HepG2 (cell line): Measurements from ENCODE around the gene CTNNA3. TPM values are rescaled to one million over a fixed set of nuclear protein-coding genes. Genes with fewer than 3 reads are reported as not detected.

Experiments used
- ATAC-seq: fragments of 200-7000 bp; cut with Tn5 transposase; 3 replicates; pipeline ENCODE4 v1.9.1; 2020; ENCODE audit warnings: mild to moderate bottlenecking, moderate library complexity
- BruUV-seq: library from RNA; stranded (reverse); fragments of 400-500 nt; replicated peaks from 2 replicates; lab custom pipeline; 2021; lab: Mats Ljungman, UMichigan
- CTCF ChIA-PET: fragments of 300-600 bp; formaldehyde crosslinking; extraction: SDS; loops from one replicate; lab custom pipeline; 2021; ENCODE audit warnings: low total read pairs, inconsistent platforms, low intra/inter-chr PET ratio; lab: Yijun Ruan, JAX
- POLR2A ChIA-PET: fragments of 350-600 bp; sonication (Branson Sonifier 250); formaldehyde crosslinking; loops from one replicate; lab custom pipeline; 2020; ENCODE audit warnings: antibody characterized with exemption, inconsistent platforms; lab: Yijun Ruan, JAX
- DNase-seq: peaks from one replicate; pipeline ENCODE4 v3.0.0-alpha.2; 2015; ENCODE audit warnings: low spot score
- FAIRE-seq: peaks from 3 replicates; lab custom pipeline; 2011; peaks lifted over from hg19 to GRCh38; lab: Jason Lieb, UNC
- H2AFZ ChIP-seq: one replicate; pipeline ENCODE4 v1.6.1; 2011; ENCODE audit warnings: low read length, inconsistent platforms
- H3K27ac ChIP-seq: fragments of 300-600 bp; 3 replicates; pipeline ENCODE4 v1.8.0; 2011; ENCODE audit warnings: mixed run types, mild to moderate bottlenecking, mixed read lengths, low read length, inconsistent platforms; ENCODE audit not compliant: insufficient read depth; ENCODE audit errors: extremely low read length
- H3K27me3 ChIP-seq, 2 experiments: fragments of 200-600 bp in 1 of 2; 2 replicates in 1 of 2; 3 replicates in 1 of 2; pipeline versions ENCODE4 v1.6.0 to v1.8.0; 2011; ENCODE audit warnings: low read length in 2 of 2, mild to moderate bottlenecking in 2 of 2, moderate library complexity in 2 of 2, inconsistent platforms in 1 of 2; ENCODE audit not compliant: insufficient read depth in 2 of 2, control insufficient read depth in 1 of 2
- H3K36me3 ChIP-seq, 2 experiments: fragments of 200-600 bp in 1 of 2; replicated peaks in 1 of 2; 2 replicates in 1 of 2; 3 replicates in 1 of 2; pipeline versions ENCODE4 v1.5.1 to v1.8.0; 2011; ENCODE audit warnings: low read length in 2 of 2, inconsistent platforms in 1 of 2; ENCODE audit not compliant: insufficient read depth in 2 of 2, control insufficient read depth in 1 of 2
- H3K4me1 ChIP-seq: 2 replicates; pipeline ENCODE4 v1.5.1; 2012; ENCODE audit warnings: low read length, inconsistent platforms; ENCODE audit not compliant: insufficient read depth
- H3K4me2 ChIP-seq: 2 replicates; pipeline ENCODE4 v1.6.0; 2011; ENCODE audit warnings: low read depth, low read length, inconsistent platforms
- H3K4me3 ChIP-seq, 3 experiments: fragments of 200-600 bp in 1 of 3; sonication (generic), shearing (Covaris generic) in 1 of 3; replicated peaks in 1 of 3; 2 replicates each; pipeline ENCODE4 v1.5.1; 2011 to 2016; ENCODE audit warnings: low read length in 3 of 3, inconsistent platforms in 2 of 3, low read depth in 2 of 3, mild to moderate bottlenecking in 2 of 3, control low read depth in 1 of 3, mixed read lengths in 1 of 3; ENCODE audit not compliant: insufficient read depth in 1 of 3
- H3K79me2 ChIP-seq: one replicate; pipeline ENCODE4 v1.6.1; 2011; ENCODE audit warnings: low read length, inconsistent platforms; ENCODE audit not compliant: insufficient read depth
- H3K9ac ChIP-seq: 2 replicates; pipeline ENCODE4 v1.6.0; 2011; ENCODE audit warnings: mild to moderate bottlenecking, low read depth, low read length, inconsistent platforms; ENCODE audit not compliant: insufficient read depth
- H3K9me3 ChIP-seq: 2 replicates; pipeline ENCODE4 v1.5.1; 2012; ENCODE audit warnings: mild to moderate bottlenecking, low read length
- H4K20me1 ChIP-seq: 2 replicates; pipeline ENCODE4 v1.6.0; 2011; ENCODE audit warnings: inconsistent platforms, mild to moderate bottlenecking, low read length, moderate library complexity; ENCODE audit not compliant: insufficient read depth
- ATF1 ChIP-seq: IDR thresholded peaks from 2 replicates; pipeline ENCODE4 v1.6.1; 2016; ENCODE audit warnings: mild to moderate bottlenecking, control low read depth
- ETV6 ChIP-seq: sonication (generic); formaldehyde crosslinking; conservative IDR thresholded peaks from 2 replicates; pipeline ENCODE4 v1.4.0; 2020; ENCODE audit warnings: missing genetic modification reagents
- FOSL1 ChIP-seq: sonication (generic); formaldehyde crosslinking; IDR thresholded peaks from 2 replicates; pipeline ENCODE4 v1.9.0; 2021; ENCODE audit warnings: missing genetic modification reagents, borderline replicate concordance
- SYNCRIP ChIP-seq: fragments of 200-400 bp; formaldehyde crosslinking; IDR thresholded peaks from 2 replicates; pipeline ENCODE4 v1.6.1; 2018; ENCODE audit warnings: mild to moderate bottlenecking, low read depth, low read length; ENCODE audit not compliant: insufficient read depth
- ZNF260 ChIP-seq: sonication (generic); formaldehyde crosslinking; IDR thresholded peaks from 2 replicates; pipeline ENCODE4 v1.4.0; 2020; ENCODE audit warnings: missing genetic modification reagents, low read depth, mild to moderate bottlenecking, borderline replicate concordance
- ZNF33A ChIP-seq: sonication (generic); formaldehyde crosslinking; IDR thresholded peaks from 2 replicates; pipeline ENCODE4 v1.5.1; 2020; ENCODE audit warnings: missing genetic modification reagents, mild to moderate bottlenecking, moderate library complexity, borderline replicate concordance
- ZNF34 ChIP-seq: sonication (generic); formaldehyde crosslinking; IDR thresholded peaks from 2 replicates; pipeline ENCODE4 v1.4.0; 2020; ENCODE audit warnings: mild to moderate bottlenecking, missing genetic modification reagents, borderline replicate concordance
- ZNF644 ChIP-seq: IDR thresholded peaks from 2 replicates; pipeline ENCODE4 v1.6.1; 2016; ENCODE audit warnings: low read depth
- ZNF775 ChIP-seq: sonication (generic); formaldehyde crosslinking; IDR thresholded peaks from 2 replicates; pipeline ENCODE4 v1.4.0; 2020; ENCODE audit warnings: missing genetic modification reagents, mild to moderate bottlenecking, moderate library complexity, borderline replicate concordance
- ZNF883 ChIP-seq: sonication (generic); formaldehyde crosslinking; IDR thresholded peaks from 2 replicates; pipeline ENCODE4 v1.5.1; 2020; ENCODE audit warnings: mild to moderate bottlenecking, missing genetic modification reagents; ENCODE audit errors: not compliant biosample characterization
- WGBS: methylation state at CpG from one replicate; pipeline ENCODE4 v1.1.6; 2017; ENCODE audit warnings: low lambda C conversion rate; 5-methylcytosine and 5-hydroxymethylcytosine counted together
- in situ Hi-C: cut with HindIII; loops from 2 replicates; pipeline ENCODE4 v1.10.0; 2017; ENCODE audit warnings: low pct_unique_long_range_greater_than_20kb; ENCODE audit not compliant: extremely low pct_ligation_motif_present
- intact Hi-C: fragments of 100-400 bp; cut with micrococcal nuclease; formaldehyde crosslinking; loops from one replicate; pipeline ENCODE4 v1.10.0; 2022; ENCODE audit not compliant: unreplicated experiment
- polyA plus RNA-seq, 8 experiments: library from polyadenylated mRNA; depleted of rRNA in 3 of 8; stranded (reverse) in 7 of 8; unstranded in 1 of 8; fragments of >200 nt; fragmentation: Illumina TruSeq in 4 of 8; extraction: Trizol in 4 of 8; gene quantifications; 2 replicates each; pipeline versions ENCODE4 v1.2.1 to v1.2.3, GENCODE V29; 2011 to 2016; ENCODE audit warnings: low read depth in 4 of 8, missing spikeins in 1 of 8, mixed read lengths in 1 of 8; ENCODE audit not compliant: insufficient read depth in 1 of 8
- total RNA-seq, 5 experiments: library from RNA; depleted of rRNA; stranded (reverse); fragments of >200 nt; fragmentation: Illumina TruSeq; extraction: Trizol; gene quantifications; 2 replicates each; pipeline ENCODE4 v1.2.3, GENCODE V29; 2016; ENCODE audit warnings: low read depth in 1 of 5
- TF ChIP-seq, protein P1 (sequence below): sonication (generic); formaldehyde crosslinking; IDR thresholded peaks from 2 replicates; pipeline ENCODE4 v1.4.0; 2020; ENCODE audit warnings: low read depth, mild to moderate bottlenecking, missing genetic modification reagents
- TF ChIP-seq, protein P2 (sequence below): sonication (generic); formaldehyde crosslinking; IDR thresholded peaks from 2 replicates; pipeline ENCODE4 v1.5.0; 2020; ENCODE audit warnings: mild to moderate bottlenecking, missing genetic modification reagents
- TF ChIP-seq, protein P3 (sequence below), 2 experiments: sonication (generic) in 1 of 2; formaldehyde crosslinking in 1 of 2; IDR thresholded peaks; 2 replicates each; pipeline versions ENCODE4 v1.4.0 to v1.6.1; 2018 to 2020; ENCODE audit warnings: missing genetic modification reagents in 2 of 2, borderline replicate concordance in 1 of 2, low read depth in 1 of 2, mild to moderate bottlenecking in 1 of 2, missing biosample characterization in 1 of 2

Gene CTNNA3
- total and polyA plus RNA-seq, 2 of the 13 experiments (the other 11 are each of a cell fraction or from before 2014, with no cell fraction given): not detected

DNA sequence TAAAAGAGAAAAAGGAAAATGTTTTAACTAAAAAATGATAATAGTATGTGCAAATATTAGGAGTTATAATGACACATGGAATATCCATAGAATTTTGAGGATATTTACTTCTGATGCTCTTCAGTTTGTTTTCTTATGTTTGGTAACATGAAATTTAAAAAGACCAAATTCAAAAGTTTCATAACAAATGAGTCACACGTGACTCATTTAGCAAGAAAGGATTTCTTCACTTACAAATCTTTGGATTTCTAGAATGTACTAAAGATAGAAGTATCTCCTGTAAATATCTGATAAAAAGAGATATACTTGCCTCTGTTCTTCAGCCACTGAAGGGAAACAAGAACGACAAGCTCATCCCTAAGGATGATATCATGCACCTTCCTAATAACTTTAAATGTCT lies 1544.6 kb downstream of the CTNNA3 start:
- CTCF ChIA-PET: no interaction called here
- WGBS: 1% methylated on average over 2 of the region's 2 CpGs

DNA sequence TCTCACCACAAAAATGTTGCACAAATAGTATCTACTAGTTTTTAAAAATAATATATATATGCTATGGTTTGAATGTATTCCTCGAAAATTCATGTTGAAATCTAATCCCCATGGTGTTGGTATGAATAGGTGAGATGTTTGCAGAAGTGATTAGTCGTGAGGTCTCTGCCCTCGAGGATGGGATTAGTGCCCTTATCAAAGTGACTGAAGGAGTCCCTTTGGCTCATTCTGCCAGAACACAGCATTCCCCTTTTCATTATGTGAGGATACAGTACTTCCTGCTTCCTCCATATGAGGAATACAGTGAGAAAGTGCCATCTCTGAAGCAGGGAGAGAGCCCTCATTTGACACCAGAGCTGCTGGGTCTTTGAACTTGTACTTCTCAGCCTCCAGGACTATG lies 1547.7 kb downstream of the CTNNA3 start:
- intact Hi-C loops: no loop called here
- no peak overlapping the region for H2AFZ ChIP-seq
- no peaks in the 10 kb centered on the region for H3K79me2 ChIP-seq
- FAIRE-seq: no peak
- WGBS: 2% methylated on average over 3 of the region's 3 CpGs
- H3K27me3 ChIP-seq: no peaks in the 10 kb centered on the region
- POLR2A ChIA-PET: no interaction called here
- no peaks in the 10 kb centered on the region for H4K20me1 ChIP-seq
- no peak for ATAC-seq
- H3K27ac ChIP-seq: no peak overlapping the region
- DNase-seq: no peak
- BruUV-seq: no TSS peak
- CTCF ChIA-PET: no interaction called here
- no peaks in the 10 kb centered on the region for H3K36me3 ChIP-seq
- no peak overlapping the region for H3K9ac ChIP-seq
- no peaks in the 10 kb centered on the region for H3K9me3 ChIP-seq
- H3K4me3 ChIP-seq: no peak overlapping the region
- H3K4me2 ChIP-seq: no peak overlapping the region
- in situ Hi-C loops: no loop called here
- H3K4me1 ChIP-seq: no peaks in the 10 kb centered on the region
- TF ChIP-seq, protein P1, sequence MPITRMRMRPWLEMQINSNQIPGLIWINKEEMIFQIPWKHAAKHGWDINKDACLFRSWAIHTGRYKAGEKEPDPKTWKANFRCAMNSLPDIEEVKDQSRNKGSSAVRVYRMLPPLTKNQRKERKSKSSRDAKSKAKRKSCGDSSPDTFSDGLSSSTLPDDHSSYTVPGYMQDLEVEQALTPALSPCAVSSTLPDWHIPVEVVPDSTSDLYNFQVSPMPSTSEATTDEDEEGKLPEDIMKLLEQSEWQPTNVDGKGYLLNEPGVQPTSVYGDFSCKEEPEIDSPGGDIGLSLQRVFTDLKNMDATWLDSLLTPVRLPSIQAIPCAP (CRISPR knock-in tag): no peak
- TF ChIP-seq SYNCRIP: no peak
- TF ChIP-seq ATF1: no peak
- no peak for TF ChIP-seq ZNF883 (CRISPR knock-in tag)
- TF ChIP-seq, protein P2, sequence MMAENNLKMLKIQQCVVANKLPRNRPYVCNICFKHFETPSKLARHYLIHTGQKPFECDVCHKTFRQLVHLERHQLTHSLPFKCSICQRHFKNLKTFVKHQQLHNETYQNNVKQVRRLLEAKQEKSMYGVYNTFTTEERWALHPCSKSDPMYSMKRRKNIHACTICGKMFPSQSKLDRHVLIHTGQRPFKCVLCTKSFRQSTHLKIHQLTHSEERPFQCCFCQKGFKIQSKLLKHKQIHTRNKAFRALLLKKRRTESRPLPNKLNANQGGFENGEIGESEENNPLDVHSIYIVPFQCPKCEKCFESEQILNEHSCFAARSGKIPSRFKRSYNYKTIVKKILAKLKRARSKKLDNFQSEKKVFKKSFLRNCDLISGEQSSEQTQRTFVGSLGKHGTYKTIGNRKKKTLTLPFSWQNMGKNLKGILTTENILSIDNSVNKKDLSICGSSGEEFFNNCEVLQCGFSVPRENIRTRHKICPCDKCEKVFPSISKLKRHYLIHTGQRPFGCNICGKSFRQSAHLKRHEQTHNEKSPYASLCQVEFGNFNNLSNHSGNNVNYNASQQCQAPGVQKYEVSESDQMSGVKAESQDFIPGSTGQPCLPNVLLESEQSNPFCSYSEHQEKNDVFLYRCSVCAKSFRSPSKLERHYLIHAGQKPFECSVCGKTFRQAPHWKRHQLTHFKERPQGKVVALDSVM (CRISPR knock-in tag): no peak
- TF ChIP-seq ZNF775 (CRISPR knock-in tag): no peak

More for the DNA sequence above, 1544.6 kb downstream of the CTNNA3 start:
- ATAC-seq: no peak
- H3K79me2 ChIP-seq: no peaks in the 10 kb centered on the region
- H3K36me3 ChIP-seq: no peaks in the 10 kb centered on the region
- H4K20me1 ChIP-seq: no peaks in the 10 kb centered on the region
- no peak for FAIRE-seq
- H3K27me3 ChIP-seq: no peaks in the 10 kb centered on the region
- no peak overlapping the region for H2AFZ ChIP-seq
- intact Hi-C loops: no loop called here
- no peak overlapping the region for H3K4me2 ChIP-seq
- no peak for DNase-seq
- BruUV-seq: no TSS peak
- POLR2A ChIA-PET: no interaction called here
- H3K4me1 ChIP-seq: no peaks in the 10 kb centered on the region
- H3K9me3 ChIP-seq: no peaks in the 10 kb centered on the region
- TF ChIP-seq, protein P3, sequence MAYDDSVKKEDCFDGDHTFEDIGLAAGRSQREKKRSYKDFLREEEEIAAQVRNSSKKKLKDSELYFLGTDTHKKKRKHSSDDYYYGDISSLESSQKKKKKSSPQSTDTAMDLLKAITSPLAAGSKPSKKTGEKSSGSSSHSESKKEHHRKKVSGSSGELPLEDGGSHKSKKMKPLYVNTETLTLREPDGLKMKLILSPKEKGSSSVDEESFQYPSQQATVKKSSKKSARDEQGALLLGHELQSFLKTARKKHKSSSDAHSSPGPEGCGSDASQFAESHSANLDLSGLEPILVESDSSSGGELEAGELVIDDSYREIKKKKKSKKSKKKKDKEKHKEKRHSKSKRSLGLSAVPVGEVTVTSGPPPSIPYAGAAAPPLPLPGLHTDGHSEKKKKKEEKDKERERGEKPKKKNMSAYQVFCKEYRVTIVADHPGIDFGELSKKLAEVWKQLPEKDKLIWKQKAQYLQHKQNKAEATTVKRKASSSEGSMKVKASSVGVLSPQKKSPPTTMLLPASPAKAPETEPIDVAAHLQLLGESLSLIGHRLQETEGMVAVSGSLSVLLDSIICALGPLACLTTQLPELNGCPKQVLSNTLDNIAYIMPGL (CRISPR knock-in tag; IDR thresholded peaks at IDR 0.05; ENCODE audit: borderline replicate concordance in 1 of 2, low read depth in 1 of 2): no peak
- TF ChIP-seq FOSL1: no peak
- no peak for TF ChIP-seq ETV6 (CRISPR knock-in tag)
- no peak for TF ChIP-seq ZNF644 (CRISPR knock-in tag)
- no peak for TF ChIP-seq ZNF33A (CRISPR knock-in tag)
- no peak for TF ChIP-seq ZNF260 (CRISPR knock-in tag)
- TF ChIP-seq ZNF34: no peak
- TF ChIP-seq, all 625 proteins: peak for 0
- Histone ChIP-seq H3K4me3 (no peak overlapping the region), H3K27ac (no peak overlapping the region), H3K9ac (no peak overlapping the region)
- in situ Hi-C loops: no loop called here
